ENCODE measurements around the gene TOX3. TPM values are rescaled to one million over a fixed set of nuclear protein-coding genes. Genes with fewer than 3 reads are reported as not detected.

TOX3 gene
- total RNA-seq, 1 donor from 2014 or later = 8.5 TPM

GRCh38 chr16:52557236-52557635 lies 10.3 kb upstream of the TOX3 start:
- no peak for TF ChIP-seq CTCF (IDR thresholded peaks at IDR 0.05; ENCODE audit: unreplicated experiment)
- Mint-ChIP-seq H3K36me3 (ENCODE audit: low read depth, unreplicated experiment) (no peaks in the 10 kb centered on the region), H3K27me3 (ENCODE audit: unreplicated experiment) (no peaks in the 10 kb centered on the region), H3K4me1 (ENCODE audit: unreplicated experiment) (peaks cover 8% of the 10 kb centered on the region), H3K27ac (ENCODE audit: unreplicated experiment) (no peak overlapping the region), H3K9me3 (ENCODE audit: unreplicated experiment) (no peaks in the 10 kb centered on the region), H3K4me3 (ENCODE audit: unreplicated experiment) (no peak overlapping the region)
- no peak for DNase-seq (ENCODE audit: low spot score)

- Mint-ChIP-seq H3K27ac (ENCODE audit: unreplicated experiment) (no peak overlapping the region), H3K36me3 (ENCODE audit: low read depth, unreplicated experiment) (no peaks in the 10 kb centered on the region), H3K27me3 (ENCODE audit: unreplicated experiment) (no peaks in the 10 kb centered on the region), H3K9me3 (ENCODE audit: unreplicated experiment) (no peaks in the 10 kb centered on the region), H3K4me3 (ENCODE audit: unreplicated experiment) (no peak overlapping the region), H3K4me1 (ENCODE audit: unreplicated experiment) (peaks cover 12% of the 10 kb centered on the region)
- no peak for DNase-seq (ENCODE audit: low spot score)
- no peak for TF ChIP-seq CTCF (IDR thresholded peaks at IDR 0.05; ENCODE audit: unreplicated experiment)
These were observed 9.1 kb upstream of the TOX3 start for GRCh38 chr16:52556083-52556482.

GRCh38 chr16:52555572-52555971 lies 8.6 kb upstream of the TOX3 start:
- H3K4me3 Mint-ChIP-seq (ENCODE audit: unreplicated experiment) = no peak overlapping the region
- H3K4me1 Mint-ChIP-seq (ENCODE audit: unreplicated experiment) = peaks cover 12% of the 10 kb centered on the region
- no peak overlapping the region for H3K27ac Mint-ChIP-seq (ENCODE audit: unreplicated experiment)
- TF ChIP-seq CTCF (IDR thresholded peaks at IDR 0.05; ENCODE audit: unreplicated experiment) = no peak
- no peaks in the 10 kb centered on the region for H3K36me3 Mint-ChIP-seq (ENCODE audit: low read depth, unreplicated experiment)
- no peak for DNase-seq (ENCODE audit: low spot score)
- no peaks in the 10 kb centered on the region for H3K27me3 Mint-ChIP-seq (ENCODE audit: unreplicated experiment)
- H3K9me3 Mint-ChIP-seq (ENCODE audit: unreplicated experiment) = no peaks in the 10 kb centered on the region

GRCh38 chr16:52554334-52554733 lies 7.4 kb upstream of the TOX3 start:
- no peak for TF ChIP-seq CTCF (IDR thresholded peaks at IDR 0.05; ENCODE audit: unreplicated experiment)
- Mint-ChIP-seq H3K36me3 (ENCODE audit: low read depth, unreplicated experiment) (no peaks in the 10 kb centered on the region), H3K4me3 (ENCODE audit: unreplicated experiment) (no peak overlapping the region), H3K27ac (ENCODE audit: unreplicated experiment) (no peak overlapping the region), H3K27me3 (ENCODE audit: unreplicated experiment) (no peaks in the 10 kb centered on the region), H3K9me3 (ENCODE audit: unreplicated experiment) (no peaks in the 10 kb centered on the region), H3K4me1 (ENCODE audit: unreplicated experiment) (peaks cover 12% of the 10 kb centered on the region)
- DNase-seq (ENCODE audit: low spot score) = no peak

- H3K4me1 Mint-ChIP-seq (ENCODE audit: unreplicated experiment) = peaks cover 12% of the 10 kb centered on the region
These were observed 6.4 kb upstream of the TOX3 start for GRCh38 chr16:52553322-52553721.

More at GRCh38 chr16:52553322-52553721, 6.4 kb upstream of the TOX3 start:
- no peak overlapping the region for H3K27ac Mint-ChIP-seq (ENCODE audit: unreplicated experiment)
- H3K36me3 Mint-ChIP-seq (ENCODE audit: low read depth, unreplicated experiment) = no peaks in the 10 kb centered on the region
- no peaks in the 10 kb centered on the region for H3K9me3 Mint-ChIP-seq (ENCODE audit: unreplicated experiment)
- peak; percentile 52 for TF ChIP-seq CTCF (IDR thresholded peaks at IDR 0.05; ENCODE audit: unreplicated experiment)
- H3K27me3 Mint-ChIP-seq (ENCODE audit: unreplicated experiment) = peaks cover under 1% of the 10 kb centered on the region
- no peak for DNase-seq (ENCODE audit: low spot score)
- no peak overlapping the region for H3K4me3 Mint-ChIP-seq (ENCODE audit: unreplicated experiment)

All from endothelial cell (in vitro differentiated cells).